Measurements from ENCODE around the gene KLK11. TPM values are rescaled to one million over a fixed set of nuclear protein-coding genes. Genes with fewer than 3 reads are reported as not detected.

KLK11 gene
- total RNA-seq, 2 donors from 2014 or later, result 18.4 to 44.8 TPM

GRCh38 chr19:50974702-50975556 is 51.5 kb downstream of the KLK11 start:
- H3K27me3 ChIP-seq, result no peaks in the 10 kb centered on the region

GRCh38 chr19:50972795-50973376 is 53.5 kb downstream of the KLK11 start:
- no peaks in the 10 kb centered on the region for H3K36me3 ChIP-seq (replicated peaks in 1 of 2; ENCODE audit: insufficient read depth in 1 of 2, low read depth in 2 of 2)
- WGBS, 2 donors, result 54 to 61% methylated on average over 8 to 9 of the region's 9 CpGs
- intact Hi-C loops (cut with DNase I), result no loop called here
- no peak overlapping the region for H3K4me3 ChIP-seq
- no peaks in the 10 kb centered on the region for H3K4me1 ChIP-seq
- no peaks in the 10 kb centered on the region for H3K27me3 ChIP-seq
- no peak for DNase-seq
- ATAC-seq, result no peak
- no peak overlapping the region for H3K27ac ChIP-seq
- TF ChIP-seq POLR2A (IDR thresholded peaks at IDR 0.05), result no peak
- TF ChIP-seq CTCF (IDR thresholded peaks at IDR 0.05), result no peak
- H3K9me3 ChIP-seq, result no peaks in the 10 kb centered on the region

More at GRCh38 chr19:50974702-50975556, 51.5 kb downstream of the KLK11 start:
- Histone ChIP-seq H3K36me3 (replicated peaks in 1 of 2; ENCODE audit: insufficient read depth in 1 of 2, low read depth in 2 of 2) (no peaks in the 10 kb centered on the region), H3K4me3 (no peak overlapping the region), H3K27ac (no peak overlapping the region), H3K9me3 (no peaks in the 10 kb centered on the region), H3K4me1 (no peaks in the 10 kb centered on the region)
- intact Hi-C loops (cut with DNase I), result no loop called here
- no peak for TF ChIP-seq CTCF (IDR thresholded peaks at IDR 0.05)
- no peak for TF ChIP-seq POLR2A (IDR thresholded peaks at IDR 0.05)
- DNase-seq (no peak), ATAC-seq (no peak)
- WGBS, 2 donors, result 10 to 14% methylated on average over 2 to 9 of the region's 9 CpGs

Other genes starting within 250 kb of the KLK11 start
- not detected for gene ACP4, start 236.2 kb downstream of the KLK11 start, total RNA-seq
- gene KLK1, start 202.8 kb downstream of the KLK11 start, total RNA-seq, result 100 to 1,000 TPM; 937 to 947 TPM
- not detected for gene KLK15, start 193.0 kb downstream of the KLK11 start, total RNA-seq
- gene KLK3, start 171.7 kb downstream of the KLK11 start, total RNA-seq, result not detected
- not detected for gene KLK2, start 153.2 kb downstream of the KLK11 start, total RNA-seq
- not detected for gene KLK4, start 115.2 kb downstream of the KLK11 start, total RNA-seq
- not detected for gene KLK5, start 73.6 kb downstream of the KLK11 start, total RNA-seq
- gene KLK6, start 57.0 kb downstream of the KLK11 start, total RNA-seq, result not detected
- 1 to 10 TPM in 1 of 2 donors, not detected in 1; 4.2 TPM for gene KLK7, start 42.7 kb downstream of the KLK11 start, total RNA-seq
- gene KLK8, start 25.0 kb downstream of the KLK11 start, total RNA-seq, result not detected
- gene KLK10, start 6.9 kb downstream of the KLK11 start, total RNA-seq, result not detected
- gene KLK12, start 8.4 kb upstream of the KLK11 start, total RNA-seq, result not detected
- gene KLK13, start 38.5 kb upstream of the KLK11 start, total RNA-seq, result 10 to 100 TPM in 1 of 2 donors, under 1 TPM in 1; 0.52 to 31.6 TPM
- gene KLK14, start 56.3 kb upstream of the KLK11 start, total RNA-seq, result not detected
- gene CTU1, start 81.8 kb upstream of the KLK11 start, total RNA-seq, result 10 to 100 TPM in 1 of 2 donors, 1 to 10 TPM in 1; 6.0 to 32.3 TPM
- 1 to 10 TPM in 1 of 2 donors, under 1 TPM in 1; 0.33 to 1.3 TPM for gene SIGLEC9, start 98.3 kb upstream of the KLK11 start, total RNA-seq
- gene SIGLEC7, start 115.7 kb upstream of the KLK11 start, total RNA-seq, result not detected
- 1 to 10 TPM; 1.3 TPM for gene CD33, start 198.5 kb upstream of the KLK11 start, total RNA-seq
- gene SIGLECL1, start 224.5 kb upstream of the KLK11 start, total RNA-seq, result not detected